ENCODE results near the gene LTBP2.

- TF ChIP-seq CTCF (IDR thresholded peaks at IDR 0.05) (no peak), POLR2A (IDR thresholded peaks at IDR 0.05) (no peak)
Observed at GRCh38 chr14:74568911-74569310, 43.1 kb downstream of the LTBP2 start.

Data from testis (tissue), 2 donors.